Spinal cord (tissue), 10 donors: ENCODE data around the gene FNDC3B. TPM values are rescaled to one million over a fixed set of nuclear protein-coding genes. Genes with fewer than 3 reads are reported as not detected.

Experiments
- DNase-seq, 6 donors: peaks; one replicate each; pipeline versions ENCODE4 v3.0.0 to v3.0.0-alpha.2; 2013 to 2015; ENCODE audit warnings: low spot score in 6 of 6, low read depth in 4 of 6
- H3K27ac ChIP-seq: one replicate; pipeline ENCODE4 v1.5.1; 2013; ENCODE audit warnings: low read depth, low read length, control low read depth
- H3K27me3 ChIP-seq: one replicate; pipeline ENCODE4 v1.6.1; 2013; ENCODE audit warnings: low read length; ENCODE audit not compliant: control insufficient read depth, insufficient read depth
- H3K36me3 ChIP-seq: one replicate; pipeline ENCODE4 v1.6.1; 2013; ENCODE audit warnings: low read length; ENCODE audit not compliant: control insufficient read depth, insufficient read depth
- H3K4me1 ChIP-seq: one replicate; pipeline ENCODE4 v1.6.1; 2013; ENCODE audit warnings: low read length; ENCODE audit not compliant: control insufficient read depth, insufficient read depth
- H3K4me3 ChIP-seq: one replicate; pipeline ENCODE4 v1.5.1; 2013; ENCODE audit warnings: low read depth, low read length, control low read depth
- H3K9me3 ChIP-seq: one replicate; pipeline ENCODE4 v1.6.1; 2013; ENCODE audit warnings: low read length; ENCODE audit not compliant: control insufficient read depth, insufficient read depth
- WGBS: methylation state at CpG from one replicate; pipeline ENCODE4 v1.1.5; 2013; ENCODE audit warnings: missing lambda C conversion rate; ENCODE audit not compliant: insufficient coverage; 5-methylcytosine and 5-hydroxymethylcytosine counted together
- polyA plus RNA-seq, 2 donors: library from polyadenylated mRNA; unstranded; fragments of 120-200 nt; gene quantifications; one replicate each; pipeline ENCODE4 v1.2.1, GENCODE V29; 2013; ENCODE audit not compliant: insufficient read length in 2 of 2
- total RNA-seq, 2 donors: library from RNA; depleted of rRNA in 1 of 2; stranded (reverse); fragments of 120-200 nt in 1 of 2; fragments of >200 nt in 1 of 2; gene quantifications; one replicate each; pipeline versions ENCODE4 v1.2.3 to v1.2.4, GENCODE V29; 2013 to 2014
- donor health status: healthy.

The FNDC3B gene
- total and polyA plus RNA-seq, 4 donors = 14.9 to 66.8 (median 40.0) TPM

GRCh38 chr3:172132721-172133311 is 93.4 kb downstream of the FNDC3B start:
- WGBS = no CpG with 5 or more reads among the region's 3 CpGs
- Histone ChIP-seq H3K4me1 (no peaks in the 10 kb centered on the region), H3K27me3 (no peaks in the 10 kb centered on the region)

GRCh38 chr3:172133838-172134237 is 94.5 kb downstream of the FNDC3B start:
- Histone ChIP-seq H3K36me3 (no peaks in the 10 kb centered on the region), H3K27ac (no peak overlapping the region), H3K4me1 (no peaks in the 10 kb centered on the region), H3K9me3 (no peaks in the 10 kb centered on the region), H3K4me3 (no peak overlapping the region), H3K27me3 (no peaks in the 10 kb centered on the region)
- WGBS = 83% methylated on average over 2 of the region's 4 CpGs
- no peak for DNase-seq

More at GRCh38 chr3:172132721-172133311, 93.4 kb downstream of the FNDC3B start:
- H3K36me3 ChIP-seq = no peaks in the 10 kb centered on the region
- H3K27ac ChIP-seq = no peak overlapping the region
- no peak for DNase-seq
- no peak overlapping the region for H3K4me3 ChIP-seq
- no peaks in the 10 kb centered on the region for H3K9me3 ChIP-seq

GRCh38 chr3:172134352-172134751 is 95.0 kb downstream of the FNDC3B start:
- Histone ChIP-seq H3K27ac (no peak overlapping the region), H3K4me3 (no peak overlapping the region), H3K36me3 (no peaks in the 10 kb centered on the region), H3K4me1 (no peaks in the 10 kb centered on the region), H3K9me3 (no peaks in the 10 kb centered on the region), H3K27me3 (no peaks in the 10 kb centered on the region)
- WGBS = no CpG with 5 or more reads among the region's 2 CpGs
- no peak for DNase-seq

GRCh38 chr3:172135185-172135584 is 95.8 kb downstream of the FNDC3B start:
- Histone ChIP-seq H3K9me3 (no peaks in the 10 kb centered on the region), H3K27ac (no peak overlapping the region), H3K4me3 (no peak overlapping the region), H3K36me3 (no peaks in the 10 kb centered on the region), H3K4me1 (no peaks in the 10 kb centered on the region), H3K27me3 (no peaks in the 10 kb centered on the region)
- WGBS = no CpG with 5 or more reads among the region's 1 CpG
- DNase-seq = no peak

- no peaks in the 10 kb centered on the region for H3K27me3 ChIP-seq
- H3K36me3 ChIP-seq = no peaks in the 10 kb centered on the region
- no peak overlapping the region for H3K27ac ChIP-seq
- no peak overlapping the region for H3K4me3 ChIP-seq
- H3K9me3 ChIP-seq = no peaks in the 10 kb centered on the region
- no peak for DNase-seq
- WGBS = 100% methylated on average over 1 of the region's 2 CpGs
- H3K4me1 ChIP-seq = no peaks in the 10 kb centered on the region
Measured at GRCh38 chr3:172135820-172136219, 96.4 kb downstream of the FNDC3B start.

- H3K4me3 ChIP-seq = no peak overlapping the region
- H3K27ac ChIP-seq = no peak overlapping the region
- no peaks in the 10 kb centered on the region for H3K9me3 ChIP-seq
- no peaks in the 10 kb centered on the region for H3K36me3 ChIP-seq
- peaks cover under 1% of the 10 kb centered on the region for H3K4me1 ChIP-seq
- WGBS = no CpG with 5 or more reads among the region's 1 CpG
- no peak for DNase-seq
- H3K27me3 ChIP-seq = no peaks in the 10 kb centered on the region
Measured at GRCh38 chr3:172136330-172136729, 97.0 kb downstream of the FNDC3B start.

GRCh38 chr3:172137287-172138192 is 98.2 kb downstream of the FNDC3B start:
- Histone ChIP-seq H3K27ac (peak overlapping the region; percentile 26), H3K27me3 (no peaks in the 10 kb centered on the region), H3K4me3 (no peak overlapping the region), H3K9me3 (no peaks in the 10 kb centered on the region), H3K4me1 (peaks cover 4% of the 10 kb centered on the region), H3K36me3 (no peaks in the 10 kb centered on the region)
- WGBS = no CpG with 5 or more reads among the region's 2 CpGs
- no peak for DNase-seq

- H3K4me3 ChIP-seq = no peak overlapping the region
- H3K36me3 ChIP-seq = no peaks in the 10 kb centered on the region
- WGBS = no CpG with 5 or more reads among the region's 3 CpGs
- no peaks in the 10 kb centered on the region for H3K27me3 ChIP-seq
- H3K9me3 ChIP-seq = no peaks in the 10 kb centered on the region
- peak overlapping the region; percentile 26 for H3K27ac ChIP-seq
- DNase-seq = peak in 1 of 6 donors; percentile 70
- H3K4me1 ChIP-seq = peaks cover 4% of the 10 kb centered on the region
Measured at GRCh38 chr3:172138193-172138537, 98.8 kb downstream of the FNDC3B start.

- Histone ChIP-seq H3K27ac (no peak overlapping the region), H3K36me3 (no peaks in the 10 kb centered on the region), H3K4me1 (peaks cover 4% of the 10 kb centered on the region), H3K27me3 (no peaks in the 10 kb centered on the region), H3K4me3 (no peak overlapping the region), H3K9me3 (no peaks in the 10 kb centered on the region)
- peak in 2 of 6 donors; percentile 63 to 64 for DNase-seq
- 10% methylated on average over 2 of the region's 6 CpGs for WGBS
Measured at GRCh38 chr3:172138792-172139507, 99.6 kb downstream of the FNDC3B start.
